ENCODE results near the gene OSBPL6. TPM values are rescaled to one million over a fixed set of nuclear protein-coding genes. Genes with fewer than 3 reads are reported as not detected.

OSBPL6 gene
- total RNA-seq, 4 donors from 2014 or later, result 11.6 to 51.1 (median 40.7) TPM

DNA sequence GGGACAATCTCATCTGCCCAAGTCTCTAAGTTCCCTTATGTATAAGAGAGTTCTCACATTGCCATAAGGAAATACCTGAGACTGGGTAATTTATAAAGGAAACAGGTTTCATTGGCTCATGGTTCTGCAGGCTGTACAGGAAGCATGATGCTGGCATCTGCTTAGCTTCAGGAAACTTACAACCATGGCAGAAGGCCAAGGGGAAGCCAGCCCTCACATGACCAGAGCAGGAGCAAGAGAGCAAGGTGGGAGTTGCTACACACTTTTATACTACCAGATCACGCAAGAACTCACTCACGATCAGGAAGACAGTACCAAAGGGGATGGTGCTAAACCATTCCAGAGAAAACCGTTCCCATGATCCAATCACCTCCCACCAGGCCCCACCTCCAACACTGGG is 182.7 kb downstream of the OSBPL6 start:
- in situ Hi-C loops (cut with MboI; ENCODE audit: low sequenced_read_pairs in 4 of 4) (no loop called here), intact Hi-C loops (cut with DNase I; ENCODE audit: low total_unique reads) (no loop called here)
- Histone ChIP-seq H3K27me3 (no peaks in the 10 kb centered on the region), H3K9me3 (no peaks in the 10 kb centered on the region), H3K36me3 (peaks cover 0 to 29% of the 10 kb centered on the region in 2 donors), H3K27ac (no peak overlapping the region), H3K4me3 (no peak overlapping the region), H3K4me1 (no peaks in the 10 kb centered on the region)
- DNase-seq (peak in 1 of 2 donors; percentile 25), ATAC-seq (no peak)
- TF ChIP-seq, protein P1, sequence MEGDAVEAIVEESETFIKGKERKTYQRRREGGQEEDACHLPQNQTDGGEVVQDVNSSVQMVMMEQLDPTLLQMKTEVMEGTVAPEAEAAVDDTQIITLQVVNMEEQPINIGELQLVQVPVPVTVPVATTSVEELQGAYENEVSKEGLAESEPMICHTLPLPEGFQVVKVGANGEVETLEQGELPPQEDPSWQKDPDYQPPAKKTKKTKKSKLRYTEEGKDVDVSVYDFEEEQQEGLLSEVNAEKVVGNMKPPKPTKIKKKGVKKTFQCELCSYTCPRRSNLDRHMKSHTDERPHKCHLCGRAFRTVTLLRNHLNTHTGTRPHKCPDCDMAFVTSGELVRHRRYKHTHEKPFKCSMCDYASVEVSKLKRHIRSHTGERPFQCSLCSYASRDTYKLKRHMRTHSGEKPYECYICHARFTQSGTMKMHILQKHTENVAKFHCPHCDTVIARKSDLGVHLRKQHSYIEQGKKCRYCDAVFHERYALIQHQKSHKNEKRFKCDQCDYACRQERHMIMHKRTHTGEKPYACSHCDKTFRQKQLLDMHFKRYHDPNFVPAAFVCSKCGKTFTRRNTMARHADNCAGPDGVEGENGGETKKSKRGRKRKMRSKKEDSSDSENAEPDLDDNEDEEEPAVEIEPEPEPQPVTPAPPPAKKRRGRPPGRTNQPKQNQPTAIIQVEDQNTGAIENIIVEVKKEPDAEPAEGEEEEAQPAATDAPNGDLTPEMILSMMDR (IDR thresholded peaks at IDR 0.05 in 4 of 5, conservative IDR thresholded peaks at IDR 0.05 in 1 of 5), result no peak
- TF ChIP-seq POLR2A (IDR thresholded peaks at IDR 0.05), result no peak

DNA sequence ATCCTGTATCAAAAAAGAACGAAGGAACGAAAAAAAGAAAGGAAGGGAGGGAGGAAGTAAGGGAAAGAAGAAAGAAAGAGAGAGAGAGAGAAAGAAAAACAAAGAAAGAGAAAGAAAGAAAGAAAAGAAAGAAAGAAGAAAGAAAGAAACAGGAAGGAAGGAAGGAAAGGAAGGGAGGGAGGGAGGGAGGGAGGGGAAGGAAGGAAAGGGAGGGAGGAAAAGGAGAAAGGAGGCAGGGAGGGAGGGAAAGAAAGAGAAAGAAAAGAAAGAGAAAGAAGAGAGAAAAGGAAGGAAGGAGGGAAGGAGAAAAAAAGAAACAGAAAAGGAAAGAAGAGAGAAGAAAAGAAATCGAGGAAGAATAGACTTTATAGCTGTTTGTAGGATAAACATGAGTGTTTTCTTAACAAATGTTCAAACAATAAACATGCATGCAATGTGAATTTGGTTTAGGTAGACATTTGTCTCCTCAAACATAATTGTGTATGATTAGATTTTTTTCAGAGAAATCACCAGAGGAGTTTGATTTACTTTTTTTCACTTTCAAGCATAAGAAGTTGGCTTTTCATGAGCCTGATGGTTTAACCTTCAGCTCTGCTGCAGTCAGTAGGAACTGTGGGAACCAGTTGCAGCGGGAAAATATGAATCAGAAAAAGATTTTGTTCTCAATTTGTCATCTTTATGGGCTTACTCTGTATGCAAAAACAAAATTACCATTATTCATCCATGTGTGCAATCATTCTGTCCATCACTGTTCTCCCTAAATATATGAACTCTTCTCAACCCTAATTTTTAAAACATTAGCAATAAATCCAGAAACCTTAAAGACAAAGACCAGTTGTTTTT is 185.1 kb downstream of the OSBPL6 start:
- intact Hi-C loops (cut with DNase I; ENCODE audit: low total_unique reads) (no loop called here), in situ Hi-C loops (cut with MboI; ENCODE audit: low sequenced_read_pairs in 4 of 4) (no loop called here)
- Histone ChIP-seq H3K4me1 (no peaks in the 10 kb centered on the region), H3K27ac (no peak overlapping the region), H3K36me3 (peaks cover 0 to 42% of the 10 kb centered on the region in 2 donors), H3K9me3 (no peaks in the 10 kb centered on the region), H3K27me3 (no peaks in the 10 kb centered on the region), H3K4me3 (no peak overlapping the region)
- DNase-seq (no peak), ATAC-seq (no peak)
- TF ChIP-seq POLR2A (IDR thresholded peaks at IDR 0.05), result no peak
- TF ChIP-seq, protein P1 (IDR thresholded peaks at IDR 0.05 in 4 of 5, conservative IDR thresholded peaks at IDR 0.05 in 1 of 5), result no peak

DNA sequence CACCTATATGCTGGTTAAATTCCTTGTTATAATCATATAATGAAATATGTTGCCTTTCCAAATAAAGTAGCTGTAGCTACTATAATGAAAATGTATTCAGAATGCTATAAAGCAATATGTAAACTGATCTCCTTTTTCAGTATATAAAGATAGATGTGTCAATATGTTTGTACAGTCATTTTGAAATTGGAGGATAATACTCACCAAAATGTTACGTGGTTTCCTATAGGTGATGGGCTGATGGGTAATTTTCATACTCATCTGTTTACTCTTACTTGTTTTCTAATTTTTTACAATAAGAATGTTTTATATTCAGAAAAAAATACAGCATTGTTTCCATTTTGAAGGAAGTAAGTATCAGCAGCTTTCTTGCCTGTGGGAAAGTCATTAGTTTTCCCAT is 186.5 kb downstream of the OSBPL6 start:
- in situ Hi-C loops (cut with MboI; ENCODE audit: low sequenced_read_pairs in 4 of 4), result no loop called here
- Histone ChIP-seq H3K4me3 (no peak overlapping the region), H3K9me3 (no peaks in the 10 kb centered on the region), H3K4me1 (no peaks in the 10 kb centered on the region), H3K27ac (no peak overlapping the region), H3K36me3 (peaks cover 0 to 46% of the 10 kb centered on the region in 2 donors), H3K27me3 (no peaks in the 10 kb centered on the region)
- ATAC-seq (no peak), DNase-seq (no peak)
- intact Hi-C loops (cut with DNase I; ENCODE audit: low total_unique reads), result no loop called here
- TF ChIP-seq, protein P1 (IDR thresholded peaks at IDR 0.05 in 4 of 5, conservative IDR thresholded peaks at IDR 0.05 in 1 of 5), result no peak
- no peak for TF ChIP-seq POLR2A (IDR thresholded peaks at IDR 0.05)

DNA sequence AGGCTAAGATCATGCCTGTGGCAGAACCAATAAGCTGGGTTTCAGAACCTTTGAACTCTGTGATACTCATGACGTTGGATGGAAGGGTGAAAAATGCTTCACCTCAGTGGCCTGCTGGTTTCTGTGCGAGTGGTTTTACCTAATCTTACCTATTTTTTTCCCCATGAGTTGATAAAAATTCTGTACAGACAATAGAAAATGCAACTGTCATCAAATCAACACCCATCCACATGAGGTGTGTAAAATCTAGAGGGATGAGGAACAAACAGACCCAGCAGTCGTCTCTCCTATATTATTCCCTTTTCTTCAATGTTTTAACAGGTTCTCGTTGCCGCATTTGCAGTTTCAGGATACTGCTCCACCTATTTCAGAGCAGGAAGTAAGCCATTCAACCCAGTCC is 189.4 kb downstream of the OSBPL6 start:
- TF ChIP-seq POLR2A (IDR thresholded peaks at IDR 0.05), result no peak
- TF ChIP-seq, protein P1 (IDR thresholded peaks at IDR 0.05 in 4 of 5, conservative IDR thresholded peaks at IDR 0.05 in 1 of 5), result no peak
- Histone ChIP-seq H3K9me3 (no peaks in the 10 kb centered on the region), H3K27me3 (no peaks in the 10 kb centered on the region), H3K4me3 (no peak overlapping the region), H3K4me1 (no peaks in the 10 kb centered on the region), H3K27ac (no peak overlapping the region), H3K36me3 (peaks cover 0 to 47% of the 10 kb centered on the region in 2 donors)
- intact Hi-C loops (cut with DNase I; ENCODE audit: low total_unique reads) (no loop called here), in situ Hi-C loops (cut with MboI; ENCODE audit: low sequenced_read_pairs in 4 of 4) (no loop called here)
- DNase-seq (no peak), ATAC-seq (no peak)

Data from gastrocnemius medialis (tissue), 4 donors.